ENCODE data around the gene BCKDHA. TPM values are rescaled to one million over a fixed set of nuclear protein-coding genes. Genes with fewer than 3 reads are reported as not detected.

BCKDHA gene
- polyA plus RNA-seq, 1 donor from 2014 or later, result 51.9 TPM

DNA sequence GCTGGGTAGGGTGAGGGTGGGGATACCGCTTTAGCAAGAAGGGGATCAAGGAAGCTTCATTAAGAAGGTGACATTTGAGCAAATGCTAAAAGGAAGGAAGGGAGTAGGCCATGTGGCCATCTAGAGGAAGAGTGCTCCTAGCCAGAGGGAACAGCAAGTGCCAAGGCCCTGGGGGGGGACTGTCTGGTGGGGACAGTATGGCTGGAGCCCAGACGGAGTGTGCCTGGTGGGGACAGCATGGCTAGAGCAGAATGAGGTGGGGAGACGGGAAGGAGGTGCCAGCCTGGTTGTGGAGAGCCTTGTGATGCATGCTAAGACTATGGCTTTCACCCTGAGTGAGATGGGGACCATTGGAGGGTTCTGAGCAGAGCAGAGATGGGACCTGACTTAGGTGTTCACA is 41.8 kb upstream of the BCKDHA start:
- Histone ChIP-seq H4K20me1 (ENCODE audit: insufficient read depth) (no peaks in the 10 kb centered on the region), H2AFZ (ENCODE audit: low read depth, low read length) (no peak overlapping the region), H3K4me2 (ENCODE audit: low read length) (no peak overlapping the region), H3K79me2 (replicated peaks; ENCODE audit: insufficient read depth, low read length) (no peaks in the 10 kb centered on the region), H3K36me3 (ENCODE audit: insufficient read depth, low read length) (no peaks in the 10 kb centered on the region), H3K9ac (ENCODE audit: low read length) (no peak overlapping the region), H3K27ac (ENCODE audit: low read length) (no peak overlapping the region), H3K9me3 (ENCODE audit: low read length) (no peaks in the 10 kb centered on the region), H3K4me3 (ENCODE audit: low read length) (no peak overlapping the region), H3K9me2 (ENCODE audit: insufficient read depth, low read length) (no peaks in the 10 kb centered on the region), H3K27me3 (ENCODE audit: insufficient read depth, low read depth, low read length) (peaks cover 38% of the 10 kb centered on the region), H3F3A (ENCODE audit: insufficient read depth, low read length, poor library complexity, severe bottlenecking) (no peaks in the 10 kb centered on the region)
- TF ChIP-seq EZH2 (IDR thresholded peaks at IDR 0.05; ENCODE audit: borderline replicate concordance, insufficient read depth, low read length, poor library complexity, severe bottlenecking) (no peak), TAF1 (IDR thresholded peaks at IDR 0.05; ENCODE audit: low read depth) (no peak), MXI1 (conservative IDR thresholded peaks at IDR 0.05; ENCODE audit: poor library complexity, severe bottlenecking) (no peak), POLR2AphosphoS5 (IDR thresholded peaks at IDR 0.05) (no peak), RAD21 (conservative IDR thresholded peaks at IDR 0.05) (no peak), EP300 (conservative IDR thresholded peaks at IDR 0.05; ENCODE audit: poor library complexity, severe bottlenecking) (no peak), SMC3 (conservative IDR thresholded peaks at IDR 0.05; ENCODE audit: poor library complexity) (no peak)
- TF ChIP-seq, protein P1, sequence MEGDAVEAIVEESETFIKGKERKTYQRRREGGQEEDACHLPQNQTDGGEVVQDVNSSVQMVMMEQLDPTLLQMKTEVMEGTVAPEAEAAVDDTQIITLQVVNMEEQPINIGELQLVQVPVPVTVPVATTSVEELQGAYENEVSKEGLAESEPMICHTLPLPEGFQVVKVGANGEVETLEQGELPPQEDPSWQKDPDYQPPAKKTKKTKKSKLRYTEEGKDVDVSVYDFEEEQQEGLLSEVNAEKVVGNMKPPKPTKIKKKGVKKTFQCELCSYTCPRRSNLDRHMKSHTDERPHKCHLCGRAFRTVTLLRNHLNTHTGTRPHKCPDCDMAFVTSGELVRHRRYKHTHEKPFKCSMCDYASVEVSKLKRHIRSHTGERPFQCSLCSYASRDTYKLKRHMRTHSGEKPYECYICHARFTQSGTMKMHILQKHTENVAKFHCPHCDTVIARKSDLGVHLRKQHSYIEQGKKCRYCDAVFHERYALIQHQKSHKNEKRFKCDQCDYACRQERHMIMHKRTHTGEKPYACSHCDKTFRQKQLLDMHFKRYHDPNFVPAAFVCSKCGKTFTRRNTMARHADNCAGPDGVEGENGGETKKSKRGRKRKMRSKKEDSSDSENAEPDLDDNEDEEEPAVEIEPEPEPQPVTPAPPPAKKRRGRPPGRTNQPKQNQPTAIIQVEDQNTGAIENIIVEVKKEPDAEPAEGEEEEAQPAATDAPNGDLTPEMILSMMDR (IDR thresholded peaks at IDR 0.05; ENCODE audit: poor library complexity, severe bottlenecking), result no peak
- TF ChIP-seq, protein P2, sequence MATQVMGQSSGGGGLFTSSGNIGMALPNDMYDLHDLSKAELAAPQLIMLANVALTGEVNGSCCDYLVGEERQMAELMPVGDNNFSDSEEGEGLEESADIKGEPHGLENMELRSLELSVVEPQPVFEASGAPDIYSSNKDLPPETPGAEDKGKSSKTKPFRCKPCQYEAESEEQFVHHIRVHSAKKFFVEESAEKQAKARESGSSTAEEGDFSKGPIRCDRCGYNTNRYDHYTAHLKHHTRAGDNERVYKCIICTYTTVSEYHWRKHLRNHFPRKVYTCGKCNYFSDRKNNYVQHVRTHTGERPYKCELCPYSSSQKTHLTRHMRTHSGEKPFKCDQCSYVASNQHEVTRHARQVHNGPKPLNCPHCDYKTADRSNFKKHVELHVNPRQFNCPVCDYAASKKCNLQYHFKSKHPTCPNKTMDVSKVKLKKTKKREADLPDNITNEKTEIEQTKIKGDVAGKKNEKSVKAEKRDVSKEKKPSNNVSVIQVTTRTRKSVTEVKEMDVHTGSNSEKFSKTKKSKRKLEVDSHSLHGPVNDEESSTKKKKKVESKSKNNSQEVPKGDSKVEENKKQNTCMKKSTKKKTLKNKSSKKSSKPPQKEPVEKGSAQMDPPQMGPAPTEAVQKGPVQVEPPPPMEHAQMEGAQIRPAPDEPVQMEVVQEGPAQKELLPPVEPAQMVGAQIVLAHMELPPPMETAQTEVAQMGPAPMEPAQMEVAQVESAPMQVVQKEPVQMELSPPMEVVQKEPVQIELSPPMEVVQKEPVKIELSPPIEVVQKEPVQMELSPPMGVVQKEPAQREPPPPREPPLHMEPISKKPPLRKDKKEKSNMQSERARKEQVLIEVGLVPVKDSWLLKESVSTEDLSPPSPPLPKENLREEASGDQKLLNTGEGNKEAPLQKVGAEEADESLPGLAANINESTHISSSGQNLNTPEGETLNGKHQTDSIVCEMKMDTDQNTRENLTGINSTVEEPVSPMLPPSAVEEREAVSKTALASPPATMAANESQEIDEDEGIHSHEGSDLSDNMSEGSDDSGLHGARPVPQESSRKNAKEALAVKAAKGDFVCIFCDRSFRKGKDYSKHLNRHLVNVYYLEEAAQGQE (IDR thresholded peaks at IDR 0.05; ENCODE audit: borderline replicate concordance), result no peak

DNA sequence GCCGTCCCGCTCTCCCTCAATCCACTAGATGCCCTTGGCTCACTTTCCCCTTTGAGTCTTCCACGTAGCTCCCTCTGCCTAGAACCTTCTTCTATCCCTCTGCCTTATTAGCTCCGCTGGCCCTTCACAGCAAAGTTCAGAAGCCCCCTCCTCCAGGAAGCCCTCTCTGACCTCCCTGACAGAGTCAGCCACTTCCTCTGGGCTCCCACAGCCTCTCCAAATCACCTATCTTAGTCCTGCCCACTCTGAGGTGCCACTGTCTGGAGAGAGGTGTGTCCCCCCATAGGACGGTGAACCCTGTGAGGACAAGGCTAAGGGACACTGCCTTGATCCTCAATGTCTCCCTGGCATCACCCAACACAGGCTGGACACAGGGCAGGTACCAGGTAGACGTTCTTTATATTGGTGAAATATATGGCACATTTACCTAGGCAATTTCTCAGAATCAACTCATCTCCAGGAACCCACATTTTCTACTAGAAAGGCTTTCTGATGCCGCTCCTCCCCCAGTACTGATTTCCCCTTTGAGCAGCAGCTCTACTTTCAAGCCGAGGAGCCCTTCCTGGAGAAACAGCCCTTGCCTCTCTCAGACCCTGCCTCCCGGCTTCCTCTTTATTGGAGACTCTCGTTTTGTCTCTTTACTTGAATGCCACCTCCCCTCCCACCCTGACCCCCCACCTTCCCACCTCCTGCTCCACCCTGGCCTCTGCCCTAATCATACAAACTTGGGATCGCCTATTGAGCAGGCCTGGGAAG is 40.5 kb upstream of the BCKDHA start:
- H3K27me3 ChIP-seq (ENCODE audit: insufficient read depth, low read depth, low read length), result peaks cover 25% of the 10 kb centered on the region
- no peak overlapping the region for H2AFZ ChIP-seq (ENCODE audit: low read depth, low read length)
- H3K9ac ChIP-seq (ENCODE audit: low read length), result no peak overlapping the region
- no peaks in the 10 kb centered on the region for H3K36me3 ChIP-seq (ENCODE audit: insufficient read depth, low read length)
- TF ChIP-seq MXI1 (conservative IDR thresholded peaks at IDR 0.05; ENCODE audit: poor library complexity, severe bottlenecking) (no peak), EZH2 (IDR thresholded peaks at IDR 0.05; ENCODE audit: borderline replicate concordance, insufficient read depth, low read length, poor library complexity, severe bottlenecking) (no peak), RAD21 (conservative IDR thresholded peaks at IDR 0.05) (no peak), SMC3 (conservative IDR thresholded peaks at IDR 0.05; ENCODE audit: poor library complexity) (no peak), TAF1 (IDR thresholded peaks at IDR 0.05; ENCODE audit: low read depth) (no peak), EP300 (conservative IDR thresholded peaks at IDR 0.05; ENCODE audit: poor library complexity, severe bottlenecking) (no peak), POLR2AphosphoS5 (IDR thresholded peaks at IDR 0.05) (no peak)
- TF ChIP-seq, protein P2 (IDR thresholded peaks at IDR 0.05; ENCODE audit: borderline replicate concordance), result no peak
- TF ChIP-seq, protein P1 (IDR thresholded peaks at IDR 0.05; ENCODE audit: poor library complexity, severe bottlenecking), result no peak
- H3F3A ChIP-seq (ENCODE audit: insufficient read depth, low read length, poor library complexity, severe bottlenecking), result no peaks in the 10 kb centered on the region
- no peak overlapping the region for H3K4me3 ChIP-seq (ENCODE audit: low read length)
- H3K79me2 ChIP-seq (replicated peaks; ENCODE audit: insufficient read depth, low read length), result no peaks in the 10 kb centered on the region
- H4K20me1 ChIP-seq (ENCODE audit: insufficient read depth), result no peaks in the 10 kb centered on the region
- no peaks in the 10 kb centered on the region for H3K9me2 ChIP-seq (ENCODE audit: insufficient read depth, low read length)
- no peak overlapping the region for H3K27ac ChIP-seq (ENCODE audit: low read length)
- H3K4me2 ChIP-seq (ENCODE audit: low read length), result no peak overlapping the region
- H3K9me3 ChIP-seq (ENCODE audit: low read length), result no peaks in the 10 kb centered on the region

Data from neural cell (in vitro differentiated cells).